ENCODE data around the gene CCL4.
"Not testable (repeated sequence)": the region's sequence is repeated elsewhere in the genome, so short reads cannot be mapped to it uniquely, and the experiment has no call there.

CCL4 gene

DNA sequence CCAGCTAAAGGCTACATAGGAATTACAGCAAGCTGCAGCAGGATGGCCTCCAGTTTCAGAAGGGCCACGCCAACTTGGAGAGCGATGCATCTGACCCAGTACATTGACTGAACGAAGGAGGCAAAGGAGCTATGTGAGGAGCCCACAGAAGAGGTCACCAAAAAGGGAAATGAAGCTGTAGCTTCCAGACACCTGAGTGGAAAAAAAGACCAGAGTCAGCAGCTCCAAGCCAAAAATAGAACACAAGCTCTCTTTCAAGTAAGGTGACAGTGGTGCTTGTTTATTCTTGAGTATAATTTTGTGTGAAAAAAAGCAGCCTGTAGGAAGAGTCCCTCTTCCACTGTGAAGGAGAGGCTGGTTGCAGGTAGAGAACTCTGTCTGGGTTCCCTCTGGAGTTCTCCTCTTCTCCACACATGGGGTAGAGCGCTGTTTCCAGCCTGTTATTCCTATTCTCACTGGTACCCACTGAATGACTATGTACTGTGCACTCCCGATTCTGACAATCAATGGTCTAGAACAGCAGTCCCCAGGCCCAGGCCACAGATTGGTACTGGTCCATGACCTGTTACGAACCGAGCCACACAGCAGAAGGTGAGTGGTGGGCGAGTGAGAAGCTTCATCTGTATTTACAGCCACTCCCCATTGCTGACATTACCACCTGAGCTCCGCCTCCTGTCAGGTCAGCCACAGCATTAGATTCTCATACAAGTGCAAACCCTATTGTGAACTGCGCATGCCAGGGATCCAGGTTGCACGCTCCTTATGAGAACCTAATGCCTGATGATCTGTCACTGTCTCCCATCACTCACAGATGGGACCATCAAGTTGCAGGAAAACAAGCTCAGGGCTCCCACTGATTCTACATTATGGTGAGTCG lies 15.1 kb downstream of the CCL4 start:
- DNase-seq = no peak

DNA sequence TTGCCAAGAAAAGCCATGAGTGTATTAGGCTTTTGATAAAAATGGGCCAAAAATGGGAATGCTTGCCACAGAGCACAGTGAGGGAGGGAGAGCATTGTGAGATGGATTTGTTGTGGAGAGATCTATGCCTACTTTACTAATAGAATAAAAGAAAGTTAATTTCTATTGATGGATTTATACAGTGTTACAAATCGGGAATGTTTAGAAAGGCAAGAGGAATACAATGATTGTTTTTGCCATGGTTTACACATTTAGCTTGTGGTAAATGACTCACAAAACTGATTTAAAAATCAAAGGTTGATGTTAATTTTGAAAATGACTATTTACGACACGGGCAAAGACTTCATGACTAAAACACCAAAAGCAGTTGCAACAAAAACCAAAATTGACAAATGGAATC lies 16.6 kb downstream of the CCL4 start:
- DNase-seq = no peak

DNA sequence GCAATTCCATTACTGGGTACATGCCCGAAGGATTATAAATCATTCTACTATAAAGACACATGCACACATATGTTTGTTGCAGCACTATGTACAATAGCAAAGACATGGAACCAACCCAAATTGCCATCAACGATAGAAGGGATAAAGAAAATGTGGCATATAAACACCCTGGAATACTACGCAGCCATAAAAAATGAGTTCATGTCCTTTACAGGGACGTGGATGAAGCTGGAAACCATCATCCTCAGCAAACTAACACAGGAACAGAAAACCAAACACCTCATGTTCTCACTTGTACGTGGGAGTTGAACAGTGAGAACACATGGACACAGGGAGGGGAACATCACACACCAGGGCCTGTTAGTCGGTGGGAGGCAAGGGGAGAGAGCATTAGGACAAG lies 17.5 kb downstream of the CCL4 start:
- DNase-seq = not testable (repeated sequence)

DNA sequence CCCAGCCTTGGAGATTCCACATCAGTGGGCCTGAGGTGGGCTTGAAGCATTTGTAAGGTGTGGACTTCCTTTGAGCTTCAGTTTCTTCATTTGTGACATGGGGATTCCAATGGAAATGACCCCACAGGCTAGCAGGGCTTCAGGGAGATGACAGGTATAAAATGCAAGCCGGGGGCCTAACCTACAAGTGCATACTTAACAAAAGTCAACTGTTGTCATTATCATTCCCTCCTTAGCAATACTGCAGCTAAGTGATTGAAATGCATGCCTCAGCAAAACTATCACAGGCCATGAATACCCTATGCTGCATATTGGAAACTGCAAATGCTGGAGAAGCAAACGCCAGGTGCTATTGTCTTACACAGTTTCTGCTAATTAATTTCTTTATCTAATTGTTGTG lies 19.8 kb downstream of the CCL4 start:
- DNase-seq = no peak

DNA sequence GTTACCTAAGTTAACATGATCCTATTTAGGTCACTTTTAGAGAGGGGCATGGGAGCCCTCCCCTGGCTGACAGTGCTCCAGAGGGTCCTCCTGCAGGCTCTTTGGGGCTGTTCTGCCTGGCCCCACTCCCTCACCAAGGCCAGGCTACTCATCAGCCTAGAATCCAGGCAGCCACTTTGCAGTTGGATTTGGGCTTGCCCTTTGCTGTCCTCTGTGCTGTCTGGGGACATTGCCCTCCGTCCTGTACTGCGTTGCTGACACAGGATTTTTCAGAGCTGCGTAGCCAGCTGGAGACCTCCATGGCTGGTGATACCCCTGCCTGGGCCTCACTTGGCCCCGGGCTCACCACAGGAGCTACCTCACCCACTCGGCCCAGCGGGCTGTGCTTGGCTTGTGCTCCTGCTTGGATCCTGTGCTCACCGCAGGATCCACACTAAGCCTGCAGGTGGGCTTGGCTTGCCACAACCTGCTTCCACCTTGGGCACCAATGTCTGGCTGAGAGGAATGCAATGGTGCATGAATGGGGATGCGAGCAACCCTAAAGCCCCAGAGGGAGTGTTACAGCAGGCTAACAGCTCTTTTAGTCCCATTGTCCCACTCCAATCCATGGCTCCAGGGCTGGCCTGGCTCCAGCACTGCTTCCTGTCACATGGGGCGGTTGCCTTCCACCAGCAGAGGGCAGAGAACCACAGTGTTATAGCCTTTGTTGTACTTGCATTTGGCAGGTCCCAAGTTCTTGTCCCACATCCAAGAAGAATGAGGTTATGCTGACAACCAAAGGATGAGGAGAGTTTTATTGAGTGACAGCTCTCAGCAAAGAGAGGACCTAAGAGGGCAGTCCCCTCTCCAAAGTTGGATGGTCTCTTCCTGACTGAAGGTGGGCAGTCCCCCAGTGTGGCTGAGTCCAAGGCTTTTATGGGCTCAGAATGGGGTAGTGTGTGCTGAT lies 21.5 kb downstream of the CCL4 start:
- no peak for DNase-seq

DNA sequence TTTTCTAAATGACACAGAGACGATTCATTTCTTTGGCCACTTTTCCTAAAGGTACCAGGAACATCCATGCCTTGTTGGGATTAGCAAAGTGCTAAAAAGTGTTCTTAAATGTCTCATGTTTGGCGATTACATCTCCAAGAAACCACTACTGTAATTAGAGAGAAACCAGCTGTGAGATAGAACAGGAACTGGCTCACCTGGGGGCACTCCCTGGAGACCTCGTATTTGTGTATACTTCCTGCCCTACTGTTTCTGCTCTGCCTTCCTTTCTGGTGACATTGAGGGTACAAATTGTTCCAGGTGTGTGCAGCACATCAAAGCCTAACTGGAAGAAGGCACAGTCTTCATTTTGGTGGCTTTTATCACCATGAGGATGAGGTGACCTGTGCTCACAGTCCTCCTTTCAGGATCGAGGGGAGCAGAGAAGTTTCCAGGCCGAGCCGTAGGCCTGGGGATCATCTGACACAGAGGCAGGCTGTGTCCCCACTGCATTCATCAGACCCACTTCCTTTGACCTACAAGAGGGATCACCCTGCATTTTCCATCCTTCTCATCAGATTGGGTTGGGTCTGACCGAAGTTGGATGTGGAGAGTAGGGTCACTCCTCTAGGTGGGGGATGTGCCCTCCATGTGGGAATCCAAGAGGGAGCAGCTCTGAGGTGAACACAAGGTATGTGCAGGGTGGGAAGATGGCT lies 23.7 kb downstream of the CCL4 start:
- DNase-seq = no peak

DNA sequence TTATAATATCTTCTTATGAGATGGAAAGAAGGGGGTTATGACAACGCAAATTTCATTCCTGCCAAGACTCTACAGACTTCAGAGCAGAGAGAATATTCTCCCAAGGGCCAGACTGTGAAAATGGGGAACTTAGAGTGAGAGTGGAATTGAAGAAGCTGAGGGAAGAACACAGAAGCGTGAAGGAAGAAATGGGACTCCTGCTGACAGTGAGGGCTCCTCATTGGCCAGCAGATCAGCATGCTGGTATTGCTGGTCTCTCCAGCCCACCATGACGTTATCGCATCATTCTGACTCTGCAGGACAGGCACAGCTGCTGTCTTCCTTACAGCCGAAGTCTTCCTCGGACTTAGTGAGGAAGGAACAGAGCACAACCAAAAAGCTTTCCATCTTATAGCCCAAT lies 24.3 kb downstream of the CCL4 start:
- no peak for DNase-seq

DNA sequence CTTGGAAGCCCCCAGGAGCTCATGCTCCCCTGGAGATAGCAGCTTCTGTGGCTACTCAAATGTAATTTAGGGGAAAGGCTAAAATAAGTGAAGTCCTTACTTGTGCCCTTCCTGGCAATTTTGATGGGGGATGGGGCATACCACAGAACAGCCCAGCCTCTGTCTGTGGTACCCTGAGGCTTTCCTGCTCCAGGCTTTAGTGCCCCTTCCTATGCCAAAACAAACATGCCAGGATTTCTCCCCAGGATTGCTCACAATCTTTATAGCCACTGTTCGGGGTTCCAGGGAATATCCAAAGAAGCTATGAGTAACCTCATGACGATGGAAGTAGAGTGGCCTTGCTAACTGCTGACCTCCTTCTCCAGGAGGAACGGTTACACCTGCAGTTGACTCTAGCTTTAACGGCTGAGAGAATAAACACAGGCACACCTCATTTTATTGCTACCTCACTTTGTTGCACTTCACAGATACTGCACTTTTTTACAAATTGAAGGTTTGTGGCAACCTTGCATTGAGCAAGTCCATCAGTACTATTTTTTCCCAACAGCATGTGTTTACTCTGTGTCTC lies 24.9 kb downstream of the CCL4 start:
- DNase-seq = no peak

DNA sequence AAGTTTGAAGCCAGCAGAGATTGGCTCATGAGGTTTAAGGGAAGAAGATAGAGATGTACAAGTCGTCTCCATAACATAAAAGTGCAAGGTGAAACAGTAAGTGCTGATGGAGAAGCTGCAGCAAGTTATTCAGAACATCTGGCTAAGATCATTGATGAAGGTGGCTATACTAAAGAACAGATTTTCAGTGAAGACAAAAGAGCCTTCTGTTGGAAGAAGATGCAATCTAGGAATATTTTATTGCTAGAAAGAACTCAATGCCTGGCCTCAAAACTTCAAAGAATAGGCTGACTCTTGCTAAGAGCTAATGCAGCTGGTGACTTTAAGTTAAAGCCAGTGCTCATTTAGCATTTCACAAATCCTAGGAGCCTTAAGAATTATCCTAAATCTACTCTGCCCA lies 26.0 kb downstream of the CCL4 start:
- no peak for DNase-seq

DNA sequence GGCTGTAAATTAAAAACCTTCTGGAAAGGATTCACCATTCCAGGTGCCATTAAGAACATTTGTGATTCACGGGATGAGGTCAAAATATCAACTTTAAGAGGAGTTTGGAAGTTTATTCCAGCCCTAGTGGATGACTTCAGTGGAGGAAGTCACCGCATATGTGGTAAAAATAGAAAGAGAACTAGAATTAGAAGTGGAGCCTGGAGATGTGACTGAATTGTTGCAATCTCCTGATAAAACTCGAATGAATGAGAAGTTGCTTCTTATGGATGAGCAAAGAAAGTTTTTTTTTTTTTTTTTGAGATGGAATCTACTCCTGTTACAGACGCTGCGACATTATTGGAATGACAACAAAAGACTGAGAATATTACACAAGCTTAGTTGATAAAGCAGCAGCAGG lies 26.7 kb downstream of the CCL4 start:
- DNase-seq = no peak

DNA sequence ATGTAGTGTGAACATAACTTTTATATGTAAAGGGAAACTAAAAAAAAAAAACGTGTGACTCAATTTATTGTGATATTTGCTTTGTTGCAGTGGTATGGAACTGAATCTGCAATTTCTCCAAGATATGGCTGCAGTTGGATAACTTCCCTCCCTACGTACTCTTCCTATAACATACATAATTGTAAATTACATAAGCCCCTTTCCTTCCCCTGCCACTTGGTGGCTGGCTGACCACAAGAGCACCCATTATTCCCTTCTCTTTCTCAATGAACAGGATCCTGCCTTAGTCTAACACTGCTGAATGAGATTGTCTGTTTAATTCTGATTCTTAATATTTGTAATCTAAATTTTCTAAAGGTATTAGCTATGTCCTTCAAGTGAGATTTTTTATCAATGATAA lies 27.8 kb downstream of the CCL4 start:
- no peak for DNase-seq

DNA sequence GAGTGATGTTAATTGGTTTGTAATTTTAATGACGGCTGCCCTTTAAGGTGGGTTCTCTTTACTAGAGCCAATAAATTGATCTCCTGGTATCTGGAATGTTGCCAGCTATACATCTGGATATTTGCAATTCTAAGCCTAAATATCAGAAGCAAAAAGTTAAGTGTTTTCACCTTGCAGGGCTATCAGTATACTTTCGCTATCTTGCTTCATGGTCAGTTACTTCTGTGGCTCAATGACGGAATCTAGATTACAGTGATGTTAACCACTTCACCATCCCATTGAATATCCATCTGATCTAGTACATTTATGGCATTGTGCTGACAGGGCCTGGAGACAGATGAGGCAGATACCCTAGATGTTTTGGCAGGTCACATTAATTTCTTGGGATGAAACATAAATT lies 28.3 kb downstream of the CCL4 start:
- no peak for DNase-seq

DNA sequence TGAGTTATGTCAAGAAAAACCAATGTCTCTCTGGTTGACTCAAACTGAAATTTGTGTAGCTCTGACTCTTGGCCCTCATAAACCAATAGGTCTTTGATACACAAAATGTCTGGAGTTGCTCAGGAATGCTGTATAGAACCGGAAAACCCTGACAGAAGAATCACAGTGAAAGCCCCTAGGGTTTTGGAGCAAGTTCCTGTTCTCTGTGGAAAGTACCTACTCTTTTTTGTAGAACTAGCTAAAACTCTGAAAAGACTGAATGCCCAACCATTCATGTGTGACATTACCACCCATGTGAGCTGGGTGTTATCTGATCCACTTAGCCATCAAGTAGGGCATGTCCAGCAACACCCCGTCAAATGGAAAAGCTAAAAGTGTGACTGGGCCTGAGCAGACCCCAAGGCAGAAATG lies 28.8 kb downstream of the CCL4 start:
- DNase-seq = no peak

DNA sequence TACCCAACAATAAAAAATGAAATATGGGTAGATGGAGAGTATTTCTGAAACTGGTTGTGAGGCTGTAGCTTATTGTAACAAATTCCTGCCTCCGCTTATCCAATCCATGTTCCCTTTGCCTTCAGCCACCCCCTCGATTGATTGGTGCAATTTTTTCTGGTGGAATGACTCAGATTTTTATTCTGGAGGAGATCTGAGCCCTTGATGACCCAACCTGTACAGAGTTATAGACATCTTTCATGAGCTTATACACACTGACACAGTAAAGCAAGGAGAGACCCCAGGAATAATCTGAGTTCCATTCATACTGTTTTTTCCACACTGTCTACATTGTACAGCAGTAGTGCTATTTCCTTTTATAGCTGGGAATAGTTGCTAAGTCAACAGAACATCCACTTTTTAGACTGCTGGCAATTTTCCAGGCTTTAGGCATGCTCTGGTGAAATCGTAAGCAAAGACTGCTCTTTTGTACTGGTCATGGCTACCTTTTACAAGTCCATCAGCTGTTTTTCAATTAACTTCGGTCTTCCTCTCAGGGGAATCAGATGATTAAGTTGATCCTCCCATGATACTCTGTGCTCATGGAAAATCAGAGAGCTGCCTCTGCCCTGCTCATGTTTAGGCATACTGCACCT lies 30.1 kb downstream of the CCL4 start:
- no peak for DNase-seq

DNA sequence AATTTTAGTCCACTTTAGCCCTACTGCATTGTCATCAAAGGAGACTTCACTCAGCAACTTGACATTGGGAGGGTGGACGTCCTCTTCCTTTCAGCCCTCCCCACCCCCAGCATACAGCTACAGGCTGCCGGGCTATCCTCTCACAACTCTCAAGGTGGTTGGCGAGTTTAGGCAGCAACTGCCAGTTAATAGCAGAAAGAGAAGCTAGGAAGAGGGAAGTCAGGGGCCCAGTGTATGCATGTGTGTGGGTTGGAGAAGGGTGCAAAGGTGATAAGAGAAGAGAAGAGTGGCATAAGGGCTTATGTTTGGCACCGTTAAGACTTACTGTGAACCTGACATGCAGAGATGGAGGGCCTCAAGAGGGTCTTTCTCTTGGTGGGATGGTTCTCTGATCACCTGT lies 31.8 kb downstream of the CCL4 start:
- no peak for DNase-seq

DNA sequence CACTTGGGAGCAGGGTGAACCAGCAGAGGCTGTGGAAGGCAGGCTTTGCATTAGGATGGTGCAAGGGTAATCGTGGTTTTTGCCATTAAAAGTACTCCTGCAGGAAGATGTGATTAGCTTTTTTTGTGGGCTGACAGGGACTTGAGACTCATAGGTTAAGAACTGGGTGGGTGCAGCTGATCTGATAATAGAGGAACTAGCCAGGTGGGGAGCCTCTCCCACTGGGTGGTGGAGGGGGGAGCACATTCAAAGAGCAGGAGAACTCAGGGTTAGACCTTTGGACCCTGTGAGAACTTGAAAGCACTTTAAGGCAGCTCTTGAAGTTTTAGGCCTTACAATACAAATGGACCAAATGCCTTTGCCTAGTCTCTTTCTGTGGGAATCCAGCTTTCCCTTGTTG lies 32.4 kb downstream of the CCL4 start:
- DNase-seq = no peak

DNA sequence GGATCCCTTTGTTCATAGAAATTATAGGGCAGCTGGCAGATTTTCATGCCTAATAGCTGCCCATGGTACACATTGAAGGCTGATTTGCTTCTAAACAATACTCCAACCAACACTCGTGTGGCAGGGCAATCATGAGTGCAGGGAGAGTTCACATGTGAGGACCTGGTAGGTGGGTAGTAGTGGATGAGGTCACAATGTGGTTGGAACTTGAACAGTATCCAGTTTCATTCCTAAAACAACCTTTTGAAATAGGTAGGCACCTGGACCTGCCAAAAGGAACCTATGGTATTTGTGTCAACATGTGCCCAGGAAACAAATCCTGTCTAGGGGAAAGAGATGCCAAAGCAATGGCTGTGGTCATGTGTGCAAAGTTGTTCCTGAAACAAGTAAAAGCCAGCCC lies 32.8 kb downstream of the CCL4 start:
- DNase-seq = no peak

DNA sequence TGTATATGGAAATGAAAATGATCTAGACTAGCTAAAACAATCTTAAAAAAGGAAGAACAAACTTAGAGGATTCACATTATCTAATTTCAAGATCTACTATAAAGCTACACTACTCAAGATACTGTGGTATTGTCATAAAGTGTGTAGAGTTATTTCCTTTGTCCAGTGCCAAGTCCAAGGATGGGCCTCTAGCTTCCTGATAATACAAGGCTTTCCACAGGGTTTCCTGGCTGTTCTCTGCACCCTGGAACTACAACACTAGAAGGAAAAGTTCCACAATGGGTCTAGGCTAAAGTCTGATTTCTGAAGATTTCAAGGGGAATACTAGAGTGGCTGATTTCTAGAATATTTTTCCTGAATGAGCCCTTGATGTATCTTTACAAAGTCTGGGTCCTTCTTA lies 38.6 kb downstream of the CCL4 start:
- no peak for DNase-seq

DNA sequence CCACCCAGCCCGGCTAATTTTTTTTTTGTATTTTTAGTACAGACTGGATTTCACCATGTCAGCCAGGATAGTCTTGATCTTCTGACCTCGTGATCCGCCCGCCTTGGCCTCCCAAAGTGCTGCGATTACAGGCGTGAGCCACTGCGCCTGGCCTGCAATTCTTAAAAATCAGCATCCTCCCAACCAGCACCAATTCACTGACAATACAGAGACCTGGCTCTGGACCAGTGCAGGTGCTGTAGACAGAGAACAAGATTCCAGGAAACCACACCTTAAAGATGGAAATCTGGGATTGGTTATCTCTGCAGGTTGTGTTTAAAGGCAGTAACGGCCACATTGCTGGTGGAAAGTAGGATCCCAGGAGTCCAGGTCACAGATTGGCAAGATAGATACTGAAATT lies 39.2 kb downstream of the CCL4 start:
- no peak for DNase-seq

DNA sequence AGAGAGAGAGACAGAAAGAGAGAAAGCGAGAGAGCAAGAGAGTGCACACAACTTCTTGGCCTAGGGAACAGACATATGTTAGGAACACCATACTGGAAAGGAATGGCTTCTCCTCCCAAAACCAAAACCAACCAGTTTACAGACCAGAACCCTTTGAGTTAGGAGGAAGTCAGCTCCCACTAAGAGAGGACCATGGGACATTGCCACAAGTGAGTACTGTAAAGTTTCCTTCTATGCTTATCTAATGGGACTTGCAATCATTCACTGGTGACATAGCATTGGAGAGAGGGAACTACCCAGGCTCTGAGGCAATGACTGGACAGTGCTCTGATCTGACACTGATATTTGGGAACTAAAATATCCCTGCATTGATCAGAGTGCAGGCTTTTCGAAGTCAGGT lies 40.4 kb downstream of the CCL4 start:
- DNase-seq = no peak

DNA sequence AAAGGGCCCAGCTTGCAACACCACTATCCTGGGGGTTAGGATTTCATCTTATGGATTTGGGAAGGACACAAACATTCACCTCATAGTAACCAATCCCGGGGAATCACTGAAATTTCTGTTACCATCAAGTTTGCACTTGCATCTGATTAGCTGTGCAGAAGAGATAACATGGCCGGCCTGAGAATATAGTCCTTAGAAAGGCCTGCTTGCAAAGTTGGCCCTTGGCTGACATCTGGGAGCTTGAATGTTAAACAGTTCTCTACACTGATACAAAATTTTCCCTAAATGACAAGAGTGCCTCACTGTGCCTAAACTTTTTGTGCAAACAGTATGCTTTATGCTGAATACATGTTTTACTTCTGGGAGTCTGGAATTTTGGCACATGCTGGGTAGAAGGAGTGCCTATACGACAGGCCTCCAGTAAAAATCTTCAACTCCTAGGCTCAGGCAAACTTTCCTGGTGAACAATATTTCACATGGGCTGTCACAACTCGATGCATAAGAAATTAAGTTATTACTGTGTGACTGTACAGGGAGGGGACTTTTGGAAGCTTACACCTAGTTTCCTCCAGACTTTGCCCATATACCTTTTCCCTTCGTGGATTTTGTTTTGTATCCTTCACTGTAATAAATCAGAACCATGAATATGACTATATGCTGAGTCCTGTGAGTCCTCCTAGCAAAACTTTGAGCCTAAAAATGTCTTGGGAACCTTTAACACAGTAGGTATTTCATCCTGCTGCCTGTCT lies 41.5 kb downstream of the CCL4 start:
- no peak for DNase-seq

DNA sequence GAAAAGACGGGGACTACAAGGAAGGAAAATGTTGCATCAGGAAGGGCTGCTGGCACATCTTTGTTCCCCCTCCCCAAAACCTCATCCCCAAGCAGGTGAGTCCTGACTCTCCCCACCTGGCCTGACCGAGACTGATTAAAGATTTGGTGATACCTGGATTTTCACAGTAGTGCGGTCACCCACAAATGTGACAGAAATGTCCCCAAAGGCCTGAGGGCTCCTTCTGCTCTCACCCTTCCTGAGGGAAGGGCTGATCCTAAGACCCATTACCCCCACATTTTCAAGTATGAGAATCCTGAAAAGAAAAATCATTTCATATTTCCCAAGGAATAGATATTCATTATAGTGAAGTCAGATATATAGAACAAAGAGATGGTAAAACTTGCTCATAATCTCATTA lies 44.0 kb downstream of the CCL4 start:
- DNase-seq = no peak
